Chondrocyte (in vitro differentiated cells): ENCODE measurements around the gene MST1R. TPM values are rescaled to one million over a fixed set of nuclear protein-coding genes. Genes with fewer than 3 reads are reported as not detected.

ENCODE experiments used
- DNase-seq: peaks from one replicate; pipeline ENCODE4 v3.0.0; 2021; ENCODE audit warnings: mixed read lengths, low spot score
- H3K27ac Mint-ChIP-seq: one replicate; pipeline ENCODE4 v1.8.0; 2021; ENCODE audit warnings: mild to moderate bottlenecking, moderate library complexity, mixed read lengths; ENCODE audit not compliant: unreplicated experiment
- H3K27me3 Mint-ChIP-seq: 2 replicates; pipeline ENCODE4 v1.8.0; 2021; ENCODE audit warnings: low read depth, mixed read lengths
- H3K36me3 Mint-ChIP-seq: 2 replicates; pipeline ENCODE4 v1.8.0; 2021; ENCODE audit warnings: low read depth, mixed read lengths
- H3K4me1 Mint-ChIP-seq: 2 replicates; pipeline ENCODE4 v1.8.0; 2021; ENCODE audit warnings: low read depth, mild to moderate bottlenecking, mixed read lengths
- H3K4me3 Mint-ChIP-seq: one replicate; pipeline ENCODE4 v1.8.0; 2021; ENCODE audit warnings: mild to moderate bottlenecking, moderate library complexity, mixed read lengths; ENCODE audit not compliant: unreplicated experiment
- H3K9me3 Mint-ChIP-seq: 2 replicates; pipeline ENCODE4 v1.8.0; 2021; ENCODE audit warnings: low read depth, mixed read lengths
- total RNA-seq: library from RNA; stranded (reverse); gene quantifications from 3 replicates; pipeline ENCODE4 v1.2.1, GENCODE V29; 2021
- TF ChIP-seq, protein P1 (sequence below): fragments of 200-600 bp; sonication (generic); IDR thresholded peaks from 2 replicates; pipeline ENCODE4 v1.5.0; 2021; ENCODE audit warnings: antibody characterized with exemption, mild to moderate bottlenecking, moderate library complexity

Gene MST1R
- total RNA-seq, 1 donor from 2014 or later: 0.55 TPM

DNA sequence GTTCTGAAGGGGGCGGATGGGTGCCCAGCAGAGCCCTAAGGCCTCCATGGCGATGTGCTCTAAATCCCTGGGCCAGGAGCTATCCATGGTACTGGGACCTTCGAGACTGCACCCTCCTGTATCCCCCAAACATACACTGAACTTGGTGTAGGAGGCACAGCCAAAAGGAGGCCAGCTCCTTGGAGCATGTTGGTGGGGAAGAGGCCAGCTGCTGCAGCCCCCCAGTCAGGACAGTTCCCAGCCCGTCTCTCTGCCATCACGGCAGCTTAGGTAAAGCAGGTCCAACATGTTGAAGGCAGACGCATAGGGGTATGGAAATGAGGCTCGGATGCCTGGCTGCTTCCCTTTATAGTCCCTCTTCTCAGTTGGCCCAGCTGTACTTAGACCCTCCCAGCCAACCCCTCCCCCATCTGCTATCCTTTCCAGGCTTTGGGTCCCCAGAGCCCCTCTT lies 35.8 kb downstream of the MST1R start:
- Mint-ChIP-seq H3K36me3 (no peaks in the 10 kb centered on the region), H3K4me3 (peak overlapping the region; percentile 6), H3K27ac (no peak overlapping the region), H3K9me3 (no peaks in the 10 kb centered on the region), H3K4me1 (no peaks in the 10 kb centered on the region), H3K27me3 (peaks cover 35% of the 10 kb centered on the region)
- TF ChIP-seq, protein P1, sequence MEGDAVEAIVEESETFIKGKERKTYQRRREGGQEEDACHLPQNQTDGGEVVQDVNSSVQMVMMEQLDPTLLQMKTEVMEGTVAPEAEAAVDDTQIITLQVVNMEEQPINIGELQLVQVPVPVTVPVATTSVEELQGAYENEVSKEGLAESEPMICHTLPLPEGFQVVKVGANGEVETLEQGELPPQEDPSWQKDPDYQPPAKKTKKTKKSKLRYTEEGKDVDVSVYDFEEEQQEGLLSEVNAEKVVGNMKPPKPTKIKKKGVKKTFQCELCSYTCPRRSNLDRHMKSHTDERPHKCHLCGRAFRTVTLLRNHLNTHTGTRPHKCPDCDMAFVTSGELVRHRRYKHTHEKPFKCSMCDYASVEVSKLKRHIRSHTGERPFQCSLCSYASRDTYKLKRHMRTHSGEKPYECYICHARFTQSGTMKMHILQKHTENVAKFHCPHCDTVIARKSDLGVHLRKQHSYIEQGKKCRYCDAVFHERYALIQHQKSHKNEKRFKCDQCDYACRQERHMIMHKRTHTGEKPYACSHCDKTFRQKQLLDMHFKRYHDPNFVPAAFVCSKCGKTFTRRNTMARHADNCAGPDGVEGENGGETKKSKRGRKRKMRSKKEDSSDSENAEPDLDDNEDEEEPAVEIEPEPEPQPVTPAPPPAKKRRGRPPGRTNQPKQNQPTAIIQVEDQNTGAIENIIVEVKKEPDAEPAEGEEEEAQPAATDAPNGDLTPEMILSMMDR: no peak
- no peak for DNase-seq

DNA sequence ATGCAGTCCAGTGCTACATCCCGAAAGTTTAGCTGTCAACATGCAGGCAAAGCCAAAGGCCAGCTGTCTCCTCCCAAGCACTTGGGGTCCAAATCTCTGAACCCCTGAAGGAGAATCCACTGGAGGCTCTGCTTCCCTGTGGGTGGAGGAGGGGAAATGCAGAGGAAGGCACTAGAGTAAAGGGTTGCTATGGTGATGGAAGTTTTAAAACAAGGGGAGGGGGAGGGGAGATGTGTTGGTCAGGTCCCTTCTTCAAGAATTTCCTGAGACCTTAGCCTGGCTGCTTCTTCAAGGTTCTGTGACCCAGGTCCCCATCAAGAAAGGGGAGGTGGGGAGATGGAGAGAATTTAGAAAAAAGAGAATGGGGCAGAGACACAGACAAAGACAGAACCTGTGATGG lies 36.3 kb downstream of the MST1R start:
- DNase-seq: no peak
- TF ChIP-seq, protein P1: no peak
- H3K9me3 Mint-ChIP-seq: no peaks in the 10 kb centered on the region
- H3K27me3 Mint-ChIP-seq: peaks cover 35% of the 10 kb centered on the region
- no peaks in the 10 kb centered on the region for H3K36me3 Mint-ChIP-seq
- H3K27ac Mint-ChIP-seq: no peak overlapping the region
- H3K4me1 Mint-ChIP-seq: no peaks in the 10 kb centered on the region
- H3K4me3 Mint-ChIP-seq: no peak overlapping the region

DNA sequence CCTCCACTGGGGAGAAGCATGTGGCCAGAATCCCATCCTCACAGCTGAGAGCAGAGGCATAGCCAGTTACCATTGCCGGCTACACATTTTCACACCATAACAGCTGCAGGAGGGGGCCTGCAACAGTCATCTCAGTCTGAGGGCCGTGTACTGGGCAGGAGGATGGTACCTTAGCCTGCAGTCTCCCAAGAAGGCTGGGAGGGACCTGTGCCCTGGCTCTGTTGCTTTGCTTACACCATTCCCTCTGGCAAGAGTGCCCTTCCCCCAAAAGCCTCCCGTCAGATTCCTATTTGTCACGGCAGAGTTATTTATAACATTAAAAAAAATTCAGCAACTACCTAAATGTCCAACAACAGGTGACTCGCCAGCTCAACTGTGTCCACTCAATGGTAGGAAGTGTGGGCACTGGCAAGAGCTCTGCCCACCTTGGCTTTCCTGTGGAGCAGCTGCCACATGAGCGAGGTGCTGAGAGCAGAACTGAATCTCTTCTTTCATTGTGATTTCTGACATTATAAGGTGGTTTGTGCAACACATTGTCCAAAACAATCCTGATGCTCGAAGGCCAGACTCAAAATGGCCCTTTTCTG lies 38.4 kb downstream of the MST1R start:
- H3K27me3 Mint-ChIP-seq: peaks cover 34% of the 10 kb centered on the region
- H3K4me3 Mint-ChIP-seq: no peak overlapping the region
- no peaks in the 10 kb centered on the region for H3K36me3 Mint-ChIP-seq
- TF ChIP-seq, protein P1: no peak
- H3K27ac Mint-ChIP-seq: no peak overlapping the region
- DNase-seq: no peak
- no peaks in the 10 kb centered on the region for H3K4me1 Mint-ChIP-seq
- no peaks in the 10 kb centered on the region for H3K9me3 Mint-ChIP-seq

DNA sequence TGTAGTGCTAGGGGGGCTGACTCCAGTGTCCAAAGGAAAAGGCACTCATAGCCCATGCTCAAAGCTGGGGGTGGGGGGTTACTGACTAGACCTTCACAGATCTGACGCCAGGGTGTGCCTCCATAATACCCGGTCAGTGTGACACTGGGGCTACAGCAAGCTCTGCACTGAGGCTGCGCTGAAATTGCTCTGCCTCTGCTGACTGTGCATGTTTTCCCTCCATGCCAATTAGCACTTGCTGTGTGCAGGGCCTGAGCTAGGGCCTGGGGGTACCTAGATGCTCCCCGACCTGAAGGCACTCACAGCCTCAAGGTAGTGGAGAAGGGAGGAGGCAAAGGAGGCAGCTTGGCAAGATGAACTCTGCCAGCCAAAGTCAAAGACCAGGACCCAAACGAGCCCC lies 39.2 kb downstream of the MST1R start:
- no peak overlapping the region for H3K4me3 Mint-ChIP-seq
- no peak for DNase-seq
- H3K27ac Mint-ChIP-seq: no peak overlapping the region
- TF ChIP-seq, protein P1: no peak
- no peaks in the 10 kb centered on the region for H3K4me1 Mint-ChIP-seq
- H3K27me3 Mint-ChIP-seq: peaks cover 34% of the 10 kb centered on the region
- H3K36me3 Mint-ChIP-seq: no peaks in the 10 kb centered on the region
- H3K9me3 Mint-ChIP-seq: no peaks in the 10 kb centered on the region

DNA sequence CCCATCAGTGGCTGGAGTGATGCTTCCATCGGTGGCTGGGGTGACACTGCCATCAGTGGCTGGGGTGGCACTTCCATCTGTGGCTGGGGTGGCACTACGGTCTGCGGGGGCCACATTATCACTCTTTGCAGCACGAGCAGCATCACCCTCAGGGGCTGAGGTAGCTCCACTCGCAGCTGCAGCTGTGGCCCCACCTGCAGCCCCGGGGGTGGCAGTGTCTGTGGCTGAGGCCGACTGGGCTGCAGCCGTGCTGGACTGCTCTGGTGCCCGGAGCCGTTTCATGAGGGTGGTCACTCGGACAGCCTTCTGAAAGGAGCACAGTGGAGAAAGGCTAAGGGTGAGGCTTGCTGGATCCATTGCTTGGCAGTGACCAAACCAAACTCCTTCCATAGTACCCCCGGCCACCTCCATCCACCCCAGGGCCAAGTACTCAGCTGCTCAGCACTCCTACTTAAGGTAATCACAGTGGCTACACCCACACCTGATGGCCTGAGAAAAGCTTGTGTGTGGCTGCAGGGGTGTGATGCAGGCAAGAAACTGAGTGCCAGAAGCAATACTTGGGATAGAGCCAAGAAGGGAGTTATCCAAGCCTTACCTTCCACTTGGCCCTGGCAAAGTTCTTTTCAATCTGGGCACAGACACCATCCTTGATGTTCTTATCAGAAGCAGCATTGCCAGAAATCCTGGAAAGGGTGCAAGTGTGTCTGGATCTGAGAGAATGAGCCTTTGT lies 43.9 kb downstream of the MST1R start:
- H3K4me1 Mint-ChIP-seq: peaks cover 15% of the 10 kb centered on the region
- TF ChIP-seq, protein P1: no peak
- no peak for DNase-seq
- no peak overlapping the region for H3K4me3 Mint-ChIP-seq
- H3K27me3 Mint-ChIP-seq: peaks cover 13% of the 10 kb centered on the region
- no peaks in the 10 kb centered on the region for H3K36me3 Mint-ChIP-seq
- no peak overlapping the region for H3K27ac Mint-ChIP-seq
- H3K9me3 Mint-ChIP-seq: no peaks in the 10 kb centered on the region
